AML-193 (cell line): ENCODE results near the gene NPY4R2.
"Not testable (repeated sequence)": the region's sequence is repeated elsewhere in the genome, so short reads cannot be mapped to it uniquely, and the experiment has no call there.

ENCODE experiments used
- DNase-seq, 2 experiments: peaks; one replicate each; lab custom pipeline; 2025; lab: John Stamatoyannopoulos, UW

Gene NPY4R2, protein sequence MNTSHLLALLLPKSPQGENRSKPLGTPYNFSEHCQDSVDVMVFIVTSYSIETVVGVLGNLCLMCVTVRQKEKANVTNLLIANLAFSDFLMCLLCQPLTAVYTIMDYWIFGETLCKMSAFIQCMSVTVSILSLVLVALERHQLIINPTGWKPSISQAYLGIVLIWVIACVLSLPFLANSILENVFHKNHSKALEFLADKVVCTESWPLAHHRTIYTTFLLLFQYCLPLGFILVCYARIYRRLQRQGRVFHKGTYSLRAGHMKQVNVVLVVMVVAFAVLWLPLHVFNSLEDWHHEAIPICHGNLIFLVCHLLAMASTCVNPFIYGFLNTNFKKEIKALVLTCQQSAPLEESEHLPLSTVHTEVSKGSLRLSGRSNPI

DNA sequence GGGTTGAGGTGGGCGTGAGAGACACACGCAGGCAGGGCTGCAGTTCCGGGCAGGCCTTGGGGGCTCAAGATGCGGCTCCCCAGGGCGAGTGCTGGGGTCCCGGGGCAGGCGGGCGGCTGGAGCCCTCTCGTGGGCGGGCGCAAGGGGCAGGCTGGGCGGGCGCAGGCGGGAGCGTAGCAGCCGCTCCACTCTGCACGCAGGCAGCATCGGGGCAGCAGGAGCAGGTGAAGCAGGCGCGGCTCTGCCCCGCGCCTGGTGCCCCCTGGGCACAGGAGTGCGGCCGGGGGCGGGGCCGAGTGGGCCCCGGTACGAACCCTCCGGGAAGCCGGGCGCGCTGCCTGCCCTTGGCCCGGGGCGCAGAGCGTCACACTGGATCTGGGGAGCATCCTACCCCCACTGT lies at the start of gene NPY4R2:
Gene NPY4R2 (plus strand): TSS at position 188 of the 400 bp plus-strand sequence. CDS start 3,326 bp downstream, outside the sequence.
- not testable (repeated sequence) for DNase-seq

DNA sequence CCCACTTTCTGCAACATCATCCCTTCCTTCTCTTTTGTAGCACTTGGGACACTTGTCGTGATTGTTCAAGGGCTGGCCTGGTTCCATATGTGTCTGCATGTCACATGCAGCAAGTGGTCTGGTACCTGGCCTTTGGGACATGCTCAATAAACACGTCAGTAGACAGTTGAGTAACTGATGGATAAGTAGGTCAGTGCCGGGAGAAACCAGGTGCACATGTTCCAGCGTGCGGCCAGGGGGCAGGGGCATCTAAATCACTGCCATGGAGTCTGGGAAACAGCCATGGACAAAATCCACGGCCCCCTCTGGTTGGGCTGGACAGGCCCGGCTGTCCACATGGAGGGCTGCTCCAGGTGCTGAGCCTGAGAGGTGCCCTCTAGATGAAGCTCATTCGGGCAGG lies 47.6 kb upstream of the NPY4R2 start:
- not testable (repeated sequence) for DNase-seq

DNA sequence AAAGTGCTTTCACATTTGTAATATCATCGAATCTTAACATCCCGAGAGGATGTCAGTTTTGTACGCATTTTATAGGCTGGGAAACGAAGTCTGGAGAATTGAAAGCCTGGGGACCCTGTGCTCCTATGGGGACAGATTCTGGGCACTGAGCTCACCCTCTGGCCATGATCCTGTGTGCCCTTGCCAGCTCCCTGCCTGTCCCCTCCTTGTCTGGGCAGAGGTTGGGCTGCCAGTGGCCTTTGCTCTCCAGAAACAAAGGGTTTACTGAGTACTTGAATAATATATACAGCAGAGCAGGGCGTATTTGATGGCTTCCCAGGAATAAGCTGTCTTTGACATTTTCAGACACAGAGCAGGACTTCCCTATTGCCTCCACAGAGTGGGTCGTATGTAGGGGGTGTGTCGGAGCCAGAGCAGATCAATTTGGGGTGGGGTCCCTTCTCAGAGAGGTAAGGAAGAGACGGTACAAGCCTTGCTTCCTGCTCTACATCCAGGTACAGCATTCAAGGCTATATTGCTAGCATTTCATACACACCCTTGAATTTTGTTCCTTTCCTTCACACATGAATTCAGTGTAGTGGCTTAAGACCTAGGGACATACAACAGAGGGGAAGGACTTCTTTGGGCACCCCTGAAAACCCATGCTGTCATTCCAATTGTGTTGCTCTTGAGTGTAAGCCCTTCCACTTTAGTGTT lies 46.8 kb upstream of the NPY4R2 start:
- DNase-seq = not testable (repeated sequence)

DNA sequence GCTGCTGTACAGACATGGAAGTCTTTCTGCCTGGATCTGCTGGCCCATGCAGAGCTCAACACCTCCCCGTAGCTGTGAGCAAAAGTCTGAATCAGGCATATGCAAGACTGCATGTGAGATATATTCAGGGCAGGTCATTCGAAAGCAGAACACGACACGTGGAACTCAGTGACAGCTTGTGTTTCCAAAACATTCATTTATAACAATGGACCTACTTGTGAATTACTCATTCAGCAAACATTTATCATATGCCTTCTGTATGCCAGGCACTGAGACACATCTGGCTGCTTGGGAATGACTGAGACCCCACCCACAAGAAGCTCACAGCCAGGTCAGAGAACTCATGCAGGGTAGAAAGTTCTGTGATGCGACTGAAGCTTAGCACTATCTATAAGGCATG lies 46.2 kb upstream of the NPY4R2 start:
- DNase-seq = not testable (repeated sequence)

DNA sequence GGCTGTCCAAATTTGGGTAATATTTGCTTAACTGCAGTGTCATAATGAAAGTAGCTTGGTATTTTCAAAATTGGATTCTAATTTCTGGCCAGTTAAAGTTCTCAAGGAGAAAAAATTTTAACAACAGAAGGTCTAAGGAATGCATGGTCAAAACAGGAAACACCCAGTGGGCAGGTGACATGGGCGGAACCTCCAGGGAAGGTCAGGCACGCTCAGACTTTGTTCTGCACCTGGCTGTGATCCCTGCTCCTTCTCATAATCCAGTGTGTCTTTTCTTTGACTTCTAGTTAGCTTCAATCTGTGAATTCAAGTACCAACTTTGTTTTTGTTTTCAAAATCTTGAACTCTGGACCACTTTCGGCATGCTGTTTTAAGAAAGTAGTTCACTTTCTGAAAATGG lies 34.2 kb upstream of the NPY4R2 start:
- not testable (repeated sequence) for DNase-seq

DNA sequence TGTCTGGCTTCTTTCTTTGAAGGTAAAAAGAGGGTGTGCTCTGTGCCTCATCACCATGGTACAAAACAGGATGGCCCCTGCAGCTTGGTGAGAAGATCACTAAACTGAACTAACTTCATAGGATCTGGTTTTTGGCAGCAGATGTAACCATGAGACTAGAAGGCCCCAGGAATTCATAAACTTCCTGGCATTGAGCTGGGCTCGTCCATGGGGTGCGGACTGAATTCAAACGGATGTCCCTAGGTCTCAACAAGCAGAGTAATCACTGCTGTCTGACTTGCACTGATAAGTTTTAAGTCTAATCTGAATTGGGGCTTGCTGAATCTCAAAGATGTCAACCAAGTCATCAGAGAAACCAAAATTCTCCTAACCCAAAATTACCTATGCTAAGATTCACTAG lies 33.5 kb upstream of the NPY4R2 start:
- not testable (repeated sequence) for DNase-seq

DNA sequence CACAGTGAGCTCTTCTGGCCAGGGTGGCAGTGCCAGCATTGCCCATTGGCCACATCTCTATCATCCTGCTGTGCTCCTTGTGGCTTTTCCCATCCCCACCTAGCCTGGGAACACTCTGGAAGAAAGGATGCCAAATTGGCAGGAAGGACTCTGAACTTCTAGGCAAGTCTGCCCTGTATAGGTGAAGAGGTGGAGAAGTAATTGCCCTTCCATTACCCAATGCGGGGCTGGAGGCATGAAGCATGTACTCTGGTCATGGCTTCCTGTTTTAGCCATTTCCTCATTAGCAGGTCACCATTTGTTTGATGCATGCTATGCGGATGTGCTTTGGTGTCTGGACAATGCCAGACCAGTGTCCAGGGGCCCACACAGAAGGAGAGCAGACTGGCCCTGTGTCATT lies 32.1 kb upstream of the NPY4R2 start:
- DNase-seq = not testable (repeated sequence)

DNA sequence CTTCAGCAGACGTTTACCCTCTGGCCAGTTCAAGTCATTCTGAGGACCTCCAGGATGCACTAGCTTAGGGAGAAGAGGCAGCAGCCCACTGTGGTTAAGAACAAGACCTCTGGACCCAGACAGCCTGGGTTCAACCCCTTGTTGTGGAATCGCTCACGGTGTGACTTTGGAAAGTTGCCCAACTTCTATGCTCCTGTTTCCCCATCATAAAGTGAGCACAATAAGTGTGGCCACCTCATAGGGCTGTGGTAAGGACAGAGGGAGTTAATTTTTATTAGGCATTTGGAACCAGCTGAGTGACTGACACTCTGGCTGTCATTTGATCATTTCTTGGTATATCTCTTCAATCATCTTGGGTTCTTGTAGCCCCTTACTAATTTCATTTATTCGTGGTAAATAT lies 31.6 kb upstream of the NPY4R2 start:
- not testable (repeated sequence) for DNase-seq

DNA sequence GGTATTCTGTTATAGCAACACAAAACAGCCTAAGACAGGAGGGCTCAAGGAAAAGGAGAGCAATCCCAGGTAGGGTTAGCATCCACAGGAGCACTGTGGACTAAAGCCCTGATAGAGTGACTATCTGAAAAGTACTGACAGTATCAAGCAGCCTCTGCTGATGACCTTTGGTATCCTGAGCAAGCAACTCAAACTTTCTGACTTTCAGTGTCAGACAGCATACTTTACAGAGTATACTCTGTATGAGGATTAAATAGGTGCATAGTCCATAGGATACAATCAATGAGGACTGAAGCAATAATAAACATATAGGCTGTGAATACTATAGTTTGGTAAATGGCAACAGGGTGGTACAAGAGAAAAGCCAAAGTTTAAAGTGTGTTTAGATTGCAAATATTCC lies 27.7 kb upstream of the NPY4R2 start:
- not testable (repeated sequence) for DNase-seq

DNA sequence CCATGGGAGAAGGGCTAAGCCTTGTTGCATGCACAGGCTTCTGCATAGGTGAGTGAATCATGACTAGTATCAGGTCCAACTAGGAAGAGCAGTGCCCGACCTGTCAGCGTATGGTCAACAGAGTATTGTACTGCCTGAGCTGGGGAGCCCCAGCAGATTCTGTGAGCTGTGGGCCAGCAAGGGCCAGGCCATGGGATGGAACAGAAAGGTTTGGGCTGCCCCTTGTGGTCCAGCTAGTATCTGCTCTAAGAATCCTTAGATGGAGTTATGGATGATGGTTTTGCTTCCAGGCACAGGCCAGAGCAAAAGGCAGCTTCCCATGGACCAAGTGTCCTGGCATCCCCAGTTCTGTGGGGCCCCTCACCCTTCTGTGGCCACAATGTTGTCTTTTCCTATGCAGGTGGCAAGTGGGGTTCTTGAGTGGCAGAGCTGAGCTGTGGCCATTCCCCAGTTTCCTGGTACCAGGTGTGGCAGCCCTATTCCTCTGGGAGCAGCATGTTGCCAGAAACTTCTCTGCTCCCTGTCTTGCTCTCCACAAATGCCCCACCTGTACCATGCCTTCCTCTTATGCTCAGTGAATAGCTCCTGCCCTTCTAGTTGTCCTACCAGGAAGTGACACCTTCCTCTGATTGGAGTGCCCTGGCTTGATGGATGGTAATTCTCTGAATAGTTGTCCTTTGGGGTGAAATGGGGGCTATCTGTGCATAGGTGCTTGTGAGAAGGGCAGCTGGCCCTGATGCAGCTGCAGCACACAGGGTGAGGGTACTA lies 25.8 kb upstream of the NPY4R2 start:
- DNase-seq = not testable (repeated sequence)

DNA sequence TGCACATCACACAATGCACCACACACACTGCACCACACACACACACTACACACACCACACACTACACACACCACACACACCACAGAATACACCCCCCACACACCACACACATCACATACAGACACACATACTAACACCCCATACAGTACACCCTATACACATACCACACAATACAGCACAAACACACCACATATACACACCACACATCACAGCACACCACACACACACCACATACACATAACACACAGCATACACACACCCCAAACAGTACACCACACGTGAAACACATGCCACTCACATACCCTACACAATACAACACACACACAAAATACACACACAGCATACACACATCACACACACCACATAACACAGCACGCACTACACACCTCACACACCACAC lies 23.9 kb upstream of the NPY4R2 start:
- not testable (repeated sequence) for DNase-seq

DNA sequence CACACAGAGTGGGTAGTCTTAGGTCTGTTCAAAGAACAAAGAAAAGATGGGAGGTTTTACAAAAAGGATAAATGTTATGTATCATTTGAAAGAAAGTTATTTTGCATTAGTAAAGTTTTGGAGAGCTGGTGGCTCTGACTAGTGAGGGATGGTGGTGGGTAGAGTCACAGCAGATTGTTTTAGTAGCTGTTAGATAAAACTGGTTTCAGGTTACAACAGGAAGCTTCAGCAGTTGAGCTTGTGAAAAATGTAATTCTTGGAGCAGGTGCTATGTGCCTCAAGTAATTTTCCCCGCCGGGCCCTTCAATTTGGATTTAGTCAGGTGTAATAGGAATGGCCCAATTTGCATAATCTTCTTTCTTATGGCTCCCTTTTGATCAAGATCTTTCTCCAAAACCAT lies 20.6 kb upstream of the NPY4R2 start:
- DNase-seq = not testable (repeated sequence)

DNA sequence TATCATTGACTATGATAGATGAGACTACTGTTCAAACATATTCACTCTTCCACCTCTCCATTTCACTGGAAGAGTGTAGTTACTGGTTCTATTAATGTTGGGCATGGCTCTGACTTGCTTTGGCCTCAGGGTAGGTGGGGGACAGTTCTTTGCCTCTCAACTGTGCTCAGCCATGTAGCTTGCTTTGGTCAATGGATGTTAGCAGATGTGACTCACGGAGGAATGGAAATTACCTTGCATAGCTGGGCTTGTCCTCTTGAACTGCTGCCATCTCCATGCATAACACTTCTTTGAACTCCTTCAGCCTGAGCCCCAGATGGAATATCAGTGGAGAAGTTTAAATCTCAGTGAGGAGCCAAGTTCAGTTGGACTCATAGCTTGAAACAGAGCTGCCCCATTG lies 9.1 kb upstream of the NPY4R2 start:
- not testable (repeated sequence) for DNase-seq

DNA sequence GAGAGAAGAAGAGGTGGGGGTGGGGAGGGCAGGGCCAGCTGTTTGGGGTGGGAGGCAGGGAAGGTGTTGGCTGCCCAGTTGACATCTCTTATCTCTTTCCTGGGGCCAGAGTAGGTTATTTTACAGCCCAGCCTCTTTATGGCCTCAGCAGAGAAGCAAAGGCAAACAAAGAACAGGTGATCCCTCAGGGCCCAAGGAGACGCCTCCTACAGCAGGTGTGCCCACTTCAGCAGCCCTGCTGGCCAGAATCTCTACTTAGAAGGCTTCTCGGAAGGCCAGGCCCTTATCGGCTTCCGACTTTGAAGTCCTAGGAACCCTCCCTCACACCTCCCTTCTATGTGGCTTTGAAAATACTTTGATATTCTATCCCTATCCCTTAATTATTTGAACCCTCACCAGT lies 8.0 kb upstream of the NPY4R2 start:
- not testable (repeated sequence) for DNase-seq

DNA sequence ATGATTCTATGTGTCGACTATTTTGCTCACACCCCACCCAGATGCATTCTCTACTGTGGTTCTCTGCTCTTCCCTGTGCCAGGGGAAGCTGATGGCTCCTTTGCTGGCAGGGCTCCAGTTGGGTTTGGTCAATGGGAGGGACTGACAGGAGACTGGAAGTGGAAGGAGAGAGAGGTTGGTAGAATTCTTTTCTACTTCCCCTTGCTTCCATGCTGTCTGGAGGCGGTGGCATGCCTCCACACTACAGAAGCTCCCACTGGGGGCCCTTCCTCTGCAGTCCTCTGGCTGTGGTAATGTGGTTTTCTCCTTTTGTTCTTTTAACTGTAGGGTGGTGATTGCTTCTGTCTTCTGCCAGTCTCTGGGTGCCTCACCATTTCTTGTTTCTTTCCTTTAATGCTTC lies 4.4 kb upstream of the NPY4R2 start:
- DNase-seq = not testable (repeated sequence)

DNA sequence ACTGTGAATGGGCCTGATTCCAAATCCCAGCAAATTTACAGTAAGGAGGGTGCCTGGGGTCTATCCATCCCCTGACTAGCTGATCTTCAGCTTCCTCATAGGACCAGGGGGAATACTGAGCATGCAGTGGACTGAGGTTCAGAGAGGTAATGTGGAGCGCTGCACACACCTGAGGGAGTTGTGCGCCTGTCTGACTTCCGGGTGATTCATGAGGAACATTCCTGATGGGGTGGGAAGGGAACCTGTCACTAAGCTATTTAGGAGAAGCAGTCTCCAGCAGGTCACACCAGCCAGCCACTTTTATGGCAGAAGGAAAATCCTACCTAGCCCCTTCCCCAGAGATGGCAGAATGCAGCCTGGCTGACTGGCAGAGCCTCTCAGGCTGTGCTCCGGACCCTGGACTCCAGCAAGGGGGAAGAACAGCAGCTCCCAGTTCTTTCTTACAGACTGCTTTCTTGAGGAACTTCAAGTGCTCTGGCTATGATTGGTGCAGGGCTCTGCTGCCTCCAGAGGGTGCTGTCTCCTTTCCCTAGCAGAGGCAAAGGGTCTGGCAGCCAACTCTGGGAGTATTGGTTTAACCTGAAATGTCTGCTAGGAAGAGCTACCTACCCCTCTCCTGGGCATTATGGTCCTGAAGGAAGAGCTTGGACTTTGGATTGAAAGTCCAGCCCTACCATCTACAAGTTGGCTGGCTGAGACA lies 2.5 kb upstream of the NPY4R2 start:
- DNase-seq = not testable (repeated sequence)

DNA sequence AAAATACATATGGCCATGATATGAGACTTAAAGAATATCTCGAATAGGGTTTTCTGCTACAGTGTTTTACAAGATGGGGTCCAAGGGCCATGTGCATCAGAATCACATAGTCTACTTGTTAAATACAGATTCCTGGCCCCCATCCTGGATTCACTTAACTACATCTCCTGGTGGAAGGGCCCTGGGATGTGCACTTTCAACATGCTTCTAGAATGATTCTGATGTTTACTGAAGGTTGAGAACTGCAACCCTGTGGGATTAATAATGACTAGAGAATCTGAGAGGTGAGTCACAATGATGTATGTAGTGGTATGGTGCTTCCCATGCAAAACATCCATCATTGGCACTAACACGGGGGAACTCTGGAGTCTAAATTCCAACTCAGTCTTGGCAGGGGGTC lies 2.1 kb downstream of the NPY4R2 start:
- DNase-seq = not testable (repeated sequence)

DNA sequence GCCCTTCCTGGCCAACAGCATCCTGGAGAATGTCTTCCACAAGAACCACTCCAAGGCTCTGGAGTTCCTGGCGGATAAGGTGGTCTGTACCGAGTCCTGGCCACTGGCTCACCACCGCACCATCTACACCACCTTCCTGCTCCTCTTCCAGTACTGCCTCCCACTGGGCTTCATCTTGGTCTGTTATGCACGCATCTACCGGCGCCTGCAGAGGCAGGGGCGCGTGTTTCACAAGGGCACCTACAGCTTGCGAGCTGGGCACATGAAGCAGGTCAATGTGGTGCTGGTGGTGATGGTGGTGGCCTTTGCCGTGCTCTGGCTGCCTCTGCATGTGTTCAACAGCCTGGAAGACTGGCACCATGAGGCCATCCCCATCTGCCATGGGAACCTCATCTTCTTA lies 4.0 kb downstream of the NPY4R2 start:
- not testable (repeated sequence) for DNase-seq

DNA sequence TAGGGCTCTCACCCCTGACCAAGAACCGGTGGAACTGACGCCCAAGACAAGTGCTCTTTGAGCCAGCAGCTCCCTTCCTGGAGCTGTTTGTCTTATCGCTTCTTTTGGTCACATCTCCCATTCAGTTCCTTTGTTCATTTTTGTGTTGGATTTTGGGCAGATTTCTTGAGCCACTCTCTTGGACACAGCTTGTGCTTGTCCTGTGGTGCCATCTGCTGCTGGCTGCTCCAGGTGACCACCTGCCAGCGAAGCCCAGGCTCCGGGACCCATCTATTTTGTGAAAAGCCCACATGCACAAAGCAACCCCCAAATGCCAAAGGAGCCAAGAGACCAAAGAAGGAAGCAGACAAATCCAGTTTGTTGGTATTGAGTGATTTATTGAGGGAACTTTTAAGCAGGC lies 6.2 kb downstream of the NPY4R2 start:
- not testable (repeated sequence) for DNase-seq

DNA sequence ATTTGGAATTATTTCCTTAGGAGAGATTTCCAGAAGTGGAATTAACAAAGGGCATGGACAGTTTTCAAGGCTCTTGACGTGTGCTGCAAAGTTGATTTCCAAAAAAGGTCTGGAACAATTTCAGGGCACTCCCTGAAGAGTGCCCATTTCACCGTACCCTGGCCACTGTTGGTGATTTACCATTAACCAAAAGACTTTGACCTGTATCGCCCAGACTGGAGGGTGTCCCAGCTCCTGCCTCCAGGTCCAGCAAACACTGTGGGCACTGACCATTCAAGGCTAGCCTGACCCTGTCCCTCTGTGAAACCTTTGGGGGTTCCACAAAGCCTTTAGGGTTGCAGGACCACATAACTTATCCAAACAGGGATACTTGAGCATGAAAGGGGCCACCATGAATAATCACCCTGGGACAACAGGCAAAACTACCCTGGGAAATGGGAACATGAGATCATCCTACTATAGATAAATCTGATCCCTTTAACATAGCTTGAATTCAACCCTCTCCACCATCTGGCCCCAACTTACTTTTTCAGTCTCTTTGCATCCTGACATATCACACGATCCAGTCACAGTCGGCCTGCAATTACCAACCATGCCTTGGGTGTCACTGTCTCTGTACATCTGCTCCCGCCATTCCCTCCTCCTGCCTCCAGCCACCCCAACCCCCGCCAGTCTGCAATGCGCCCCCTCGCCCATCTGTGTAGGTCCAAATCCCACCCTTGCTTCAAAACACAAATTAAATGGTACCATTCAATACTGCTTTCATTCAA lies 8.9 kb downstream of the NPY4R2 start:
- not testable (repeated sequence) for DNase-seq

DNA sequence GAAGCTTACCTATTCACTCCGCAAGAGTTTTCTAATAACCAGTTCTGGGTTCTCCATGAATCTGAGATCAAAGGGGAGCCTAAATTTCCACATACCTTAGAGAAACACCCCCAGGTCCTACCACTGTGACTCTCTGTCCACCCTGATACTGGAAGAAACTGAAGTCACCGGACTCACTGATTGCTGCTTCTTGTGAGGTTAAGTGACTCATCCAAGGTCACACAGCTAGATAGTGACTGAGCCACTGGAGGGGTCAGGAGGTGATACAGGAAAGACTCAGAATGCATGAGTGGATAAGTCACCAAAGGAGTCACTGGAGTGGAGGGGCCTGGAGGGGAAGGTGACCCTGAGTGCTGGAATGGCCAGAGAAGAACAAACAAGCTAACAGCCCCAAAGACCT lies 9.8 kb downstream of the NPY4R2 start:
- not testable (repeated sequence) for DNase-seq
